Keratinocyte (primary cell): Measurements from ENCODE around the gene SYT2. TPM values are rescaled to one million over a fixed set of nuclear protein-coding genes. Genes with fewer than 3 reads are reported as not detected.
A peak's percentile ranks its signal among the peaks of the same experiment; 100 is the strongest.

Experiments used
- DNase-seq: peaks from one replicate; pipeline ENCODE4 v3.0.0-alpha.2; 2011; ENCODE audit warnings: low read depth, missing footprints, low spot score
- FAIRE-seq: peaks from 2 replicates; lab custom pipeline; 2011; peaks lifted over from hg19 to GRCh38; lab: Jason Lieb, UNC
- H2AFZ ChIP-seq: 2 replicates; pipeline ENCODE4 v1.6.0; 2012; ENCODE audit warnings: low read length, control low read depth, inconsistent platforms; ENCODE audit not compliant: control insufficient read depth
- H3K27ac ChIP-seq: 2 replicates; pipeline ENCODE4 v1.5.1; 2011; ENCODE audit warnings: low read length; ENCODE audit not compliant: control insufficient read depth, insufficient read depth
- H3K27me3 ChIP-seq: 3 replicates; pipeline ENCODE4 v1.6.0; 2011; ENCODE audit warnings: low read length; ENCODE audit not compliant: control insufficient read depth, insufficient read depth; ENCODE audit errors: extremely low read depth
- H3K36me3 ChIP-seq, 2 experiments: 2 replicates in 1 of 2; 3 replicates in 1 of 2; pipeline ENCODE4 v1.5.1; 2011; ENCODE audit warnings: low read length in 2 of 2, mild to moderate bottlenecking in 1 of 2; ENCODE audit not compliant: control insufficient read depth in 2 of 2, insufficient read depth in 2 of 2; ENCODE audit errors: extremely low read depth in 1 of 2
- H3K4me1 ChIP-seq: 3 replicates; pipeline ENCODE4 v1.5.1; 2011; ENCODE audit warnings: low read length; ENCODE audit not compliant: control insufficient read depth, insufficient read depth; ENCODE audit errors: extremely low read depth
- H3K4me2 ChIP-seq: 3 replicates; pipeline ENCODE4 v1.6.0; 2011; ENCODE audit warnings: low read depth, low read length; ENCODE audit not compliant: control insufficient read depth, insufficient read depth; ENCODE audit errors: extremely low read depth
- H3K4me3 ChIP-seq, 3 experiments: fragments of 200-600 bp in 1 of 3; sonication (generic) in 1 of 3; 2 replicates in 2 of 3; 3 replicates in 1 of 3; pipeline ENCODE4 v1.5.1; 2011 to 2016; ENCODE audit warnings: low read length in 3 of 3, mild to moderate bottlenecking in 3 of 3, control low read depth in 2 of 3, inconsistent platforms in 1 of 3, low read depth in 1 of 3, mixed read lengths in 1 of 3, mixed run types in 1 of 3, moderate library complexity in 1 of 3; ENCODE audit not compliant: control insufficient read depth in 2 of 3, insufficient read depth in 2 of 3; ENCODE audit errors: extremely low read depth in 1 of 3
- H3K79me2 ChIP-seq: 2 replicates; pipeline ENCODE4 v1.6.0; 2012; ENCODE audit warnings: low read length; ENCODE audit not compliant: control insufficient read depth, insufficient read depth
- H3K9ac ChIP-seq: 3 replicates; pipeline ENCODE4 v1.6.0; 2011; ENCODE audit warnings: low read length; ENCODE audit not compliant: control insufficient read depth, insufficient read depth; ENCODE audit errors: extremely low read depth
- H3K9me1 ChIP-seq: 3 replicates; pipeline ENCODE4 v1.6.0; 2011; ENCODE audit warnings: low read length; ENCODE audit not compliant: control insufficient read depth, insufficient read depth; ENCODE audit errors: extremely low read depth
- H3K9me3 ChIP-seq: 2 replicates; pipeline ENCODE4 v1.5.1; 2012; ENCODE audit warnings: low read depth, low read length; ENCODE audit not compliant: control insufficient read depth
- H4K20me1 ChIP-seq: 3 replicates; pipeline ENCODE4 v1.6.0; 2011; ENCODE audit warnings: low read length; ENCODE audit not compliant: control insufficient read depth, insufficient read depth; ENCODE audit errors: extremely low read depth
- EZH2 ChIP-seq: IDR thresholded peaks from one replicate; pipeline ENCODE4 v1.6.1; 2012; ENCODE audit warnings: inconsistent platforms, mild to moderate bottlenecking, low read length, moderate library complexity
- dilution Hi-C: fragments of 300-500 bp; cut with MboI; formaldehyde crosslinking; loops from one replicate; pipeline ENCODE4 v1.7.0; 2020; ENCODE audit warnings: low sequenced_read_pairs; ENCODE audit not compliant: extremely low pct_ligation_motif_present
- polyA plus RNA-seq, 5 experiments: library from polyadenylated mRNA; depleted of rRNA in 3 of 5; stranded (reverse) in 3 of 5; stranded (forward) in 1 of 5; unstranded in 1 of 5; fragments of >200 nt; gene quantifications; 1 replicate in 1 of 5; 2 replicates in 3 of 5; 3 replicates in 1 of 5; pipeline versions ENCODE4 v1.2.1 to v1.2.3, GENCODE V29; 2011 to 2012; ENCODE audit warnings: missing spikeins in 2 of 5, low read depth in 1 of 5, low replicate concordance in 1 of 5
- TF ChIP-seq, protein P1 (sequence below), 3 experiments: IDR thresholded peaks in 1 of 3; conservative IDR thresholded peaks in 1 of 3; optimal IDR thresholded peaks in 1 of 3; 2 replicates in 2 of 3; 3 replicates in 1 of 3; pipeline versions ENCODE3 to v1.5.1; 2011; ENCODE audit warnings: low read length in 3 of 3, mild to moderate bottlenecking in 3 of 3, moderate library complexity in 2 of 3, control low read depth in 1 of 3, inconsistent platforms in 1 of 3; ENCODE audit not compliant: insufficient read depth in 2 of 3; ENCODE audit errors: extremely low read depth in 1 of 3

Gene SYT2
- polyA plus RNA-seq, 1 donor (not counting 4 experiments of a cell fraction or from before 2014, with no cell fraction given): not detected

DNA sequence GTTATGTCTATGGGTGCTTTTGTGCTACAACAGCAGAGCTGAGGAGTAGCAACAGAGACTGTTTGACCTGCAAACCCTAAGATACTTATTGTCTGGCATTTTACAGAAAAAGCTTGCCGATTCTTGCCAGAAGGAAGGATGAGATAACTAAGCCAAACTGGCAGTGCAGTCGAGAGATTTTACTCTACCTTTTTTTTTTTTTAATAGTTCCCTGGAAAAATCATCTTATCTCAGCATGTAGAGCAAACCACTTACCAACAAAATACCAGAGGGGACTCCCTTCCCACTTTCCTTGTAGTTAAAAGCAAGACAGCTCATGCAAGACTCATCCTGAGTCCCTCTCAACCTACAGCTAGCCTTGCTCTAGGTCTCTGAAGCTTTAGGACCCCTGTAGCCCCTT lies 132.9 kb downstream of the SYT2 start:
- Histone ChIP-seq H4K20me1 (no peaks in the 10 kb centered on the region), H3K36me3 (no peaks in the 10 kb centered on the region), H3K9me1 (no peaks in the 10 kb centered on the region), H3K9me3 (no peaks in the 10 kb centered on the region), H3K4me2 (peak overlapping the region; percentile 47), H2AFZ (no peak overlapping the region), H3K9ac (no peak overlapping the region), H3K27me3 (no peaks in the 10 kb centered on the region), H3K4me3 (no peak overlapping the region), H3K4me1 (peaks cover 46% of the 10 kb centered on the region), H3K27ac (peak overlapping the region; percentile 45), H3K79me2 (no peaks in the 10 kb centered on the region)
- FAIRE-seq: peak; percentile 26
- dilution Hi-C loops: no loop called here
- TF ChIP-seq, protein P1, sequence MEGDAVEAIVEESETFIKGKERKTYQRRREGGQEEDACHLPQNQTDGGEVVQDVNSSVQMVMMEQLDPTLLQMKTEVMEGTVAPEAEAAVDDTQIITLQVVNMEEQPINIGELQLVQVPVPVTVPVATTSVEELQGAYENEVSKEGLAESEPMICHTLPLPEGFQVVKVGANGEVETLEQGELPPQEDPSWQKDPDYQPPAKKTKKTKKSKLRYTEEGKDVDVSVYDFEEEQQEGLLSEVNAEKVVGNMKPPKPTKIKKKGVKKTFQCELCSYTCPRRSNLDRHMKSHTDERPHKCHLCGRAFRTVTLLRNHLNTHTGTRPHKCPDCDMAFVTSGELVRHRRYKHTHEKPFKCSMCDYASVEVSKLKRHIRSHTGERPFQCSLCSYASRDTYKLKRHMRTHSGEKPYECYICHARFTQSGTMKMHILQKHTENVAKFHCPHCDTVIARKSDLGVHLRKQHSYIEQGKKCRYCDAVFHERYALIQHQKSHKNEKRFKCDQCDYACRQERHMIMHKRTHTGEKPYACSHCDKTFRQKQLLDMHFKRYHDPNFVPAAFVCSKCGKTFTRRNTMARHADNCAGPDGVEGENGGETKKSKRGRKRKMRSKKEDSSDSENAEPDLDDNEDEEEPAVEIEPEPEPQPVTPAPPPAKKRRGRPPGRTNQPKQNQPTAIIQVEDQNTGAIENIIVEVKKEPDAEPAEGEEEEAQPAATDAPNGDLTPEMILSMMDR (optimal IDR thresholded peaks at IDR 0.05 in 1 of 3, IDR thresholded peaks at IDR 0.05 in 1 of 3, conservative IDR thresholded peaks at IDR 0.05 in 1 of 3; ENCODE audit: extremely low read depth in 1 of 3, insufficient read depth in 2 of 3, low read length in 3 of 3): no peak
- no peak for TF ChIP-seq EZH2
- DNase-seq: no peak

DNA sequence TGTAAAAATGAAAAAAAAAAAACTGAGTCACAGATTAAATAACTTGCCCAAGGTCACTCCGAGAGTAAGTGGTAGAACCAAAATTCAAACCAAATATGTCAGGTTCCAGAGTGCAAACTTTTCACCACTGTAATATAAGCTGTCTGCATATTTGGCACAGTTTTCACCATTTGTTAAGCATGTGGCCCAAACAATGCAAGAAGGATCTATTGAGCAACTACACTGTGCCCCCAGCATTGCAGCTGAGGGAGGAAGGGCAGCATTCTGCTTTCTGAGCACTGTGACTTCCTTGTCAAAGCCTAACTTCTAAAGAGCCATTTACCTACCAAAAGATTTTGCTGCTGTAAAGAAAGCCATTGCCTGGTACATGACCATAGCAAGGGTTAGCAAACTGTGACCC lies 133.4 kb downstream of the SYT2 start:
- no peak for TF ChIP-seq EZH2
- TF ChIP-seq, protein P1 (optimal IDR thresholded peaks at IDR 0.05 in 1 of 3, IDR thresholded peaks at IDR 0.05 in 1 of 3, conservative IDR thresholded peaks at IDR 0.05 in 1 of 3; ENCODE audit: extremely low read depth in 1 of 3, insufficient read depth in 2 of 3, low read length in 3 of 3): no peak
- no peaks in the 10 kb centered on the region for H3K9me3 ChIP-seq
- peak overlapping the region; percentile 45 for H3K27ac ChIP-seq
- H3K79me2 ChIP-seq: no peaks in the 10 kb centered on the region
- no peaks in the 10 kb centered on the region for H4K20me1 ChIP-seq
- H2AFZ ChIP-seq: no peak overlapping the region
- no peaks in the 10 kb centered on the region for H3K27me3 ChIP-seq
- DNase-seq (no peak), FAIRE-seq (no peak)
- no peaks in the 10 kb centered on the region for H3K9me1 ChIP-seq
- no peaks in the 10 kb centered on the region for H3K36me3 ChIP-seq
- H3K4me3 ChIP-seq: no peak overlapping the region
- H3K4me2 ChIP-seq: peak overlapping the region; percentile 47
- H3K4me1 ChIP-seq: peaks cover 46% of the 10 kb centered on the region
- no peak overlapping the region for H3K9ac ChIP-seq
- dilution Hi-C loops: no loop called here
